Measurements from ENCODE around the gene CFAP46. TPM values are rescaled to one million over a fixed set of nuclear protein-coding genes. Genes with fewer than 3 reads are reported as not detected.

CFAP46 gene
- total and polyA plus RNA-seq, 2 donors (not counting 1 experiment from before 2014, with no cell fraction given), result 0.07 TPM; not detected in 1

DNA sequence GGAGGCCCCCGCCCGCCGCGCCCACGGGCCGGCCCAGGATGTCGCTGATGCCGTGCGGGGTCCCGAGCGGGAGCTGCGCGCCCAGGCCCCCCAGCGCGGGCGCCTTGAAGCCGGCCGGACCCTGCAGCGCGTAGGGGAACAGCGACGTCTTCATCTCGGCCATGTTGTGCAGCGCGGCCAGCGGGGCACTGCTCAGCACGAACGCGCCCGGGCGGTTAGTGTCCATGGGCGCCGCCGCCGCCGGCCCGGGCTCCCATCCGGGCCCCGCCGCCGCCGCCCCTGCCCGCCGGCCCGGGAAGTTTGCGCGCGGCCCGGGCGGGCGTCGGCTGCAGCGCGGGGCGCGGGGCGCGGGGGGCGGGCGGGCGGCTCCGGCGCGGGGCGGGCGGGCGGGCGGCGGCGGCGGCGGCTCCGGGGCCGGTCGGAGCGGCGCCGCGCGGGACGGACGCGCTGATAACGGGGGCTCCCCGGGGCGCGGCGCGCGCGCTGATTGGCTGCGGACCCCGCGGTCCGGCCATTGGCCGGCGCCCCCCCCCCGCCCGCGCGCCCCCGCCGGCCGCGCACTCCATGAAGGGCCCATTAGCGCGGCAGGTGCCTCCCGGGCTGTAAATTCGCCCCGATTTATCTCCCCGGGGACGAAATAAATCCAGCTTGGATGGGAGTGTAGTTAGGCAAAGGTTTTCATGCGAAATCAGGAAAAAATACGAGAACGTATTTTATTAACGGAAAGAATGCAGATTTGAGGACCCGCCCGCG lies 156.5 kb downstream of the CFAP46 start, which contains the start of gene NKX6-2:
TSS of gene NKX6-2 (minus strand) at position 425 of the 753 bp plus-strand sequence. CDS start at position 226, 199 bp downstream.
- peaks cover 10% of the 10 kb centered on the region for H3K4me1 Mint-ChIP-seq
- POLR2A ChIA-PET, result no interaction called here
- no peaks in the 10 kb centered on the region for H3K9me3 Mint-ChIP-seq (ENCODE audit: insufficient read depth)
- Histone ChIP-seq H3K4me2 (replicated peaks; ENCODE audit: low read depth, low read length, poor library complexity, severe bottlenecking) (peak within 1 kb of the TSS; percentile 61), H3K36me3 (replicated peaks in 1 of 2; ENCODE audit: control extremely low read depth in 1 of 2, control insufficient read depth in 1 of 2, extremely low read depth in 1 of 2, insufficient read depth in 2 of 2, low read length in 1 of 2) (no peaks in the 10 kb centered on the region), H3K79me2 (ENCODE audit: control insufficient read depth, insufficient read depth, low read length) (no peaks in the 10 kb centered on the region), H3K27me3 (replicated peaks in 1 of 4; ENCODE audit: control extremely low read depth in 1 of 4, control insufficient read depth in 3 of 4, insufficient read depth in 4 of 4, low read length in 3 of 4) (peaks cover 0 to 33% (median 5%) of the 10 kb centered on the region in 4 experiments), H3K9ac (ENCODE audit: low read length) (no peak within 1 kb of the TSS), H4K20me1 (ENCODE audit: control insufficient read depth, insufficient read depth, low read length, poor library complexity, severe bottlenecking) (no peaks in the 10 kb centered on the region), H3K4me3 (ENCODE audit: control extremely low read depth in 1 of 5, extremely low read depth in 1 of 5, insufficient read depth in 1 of 5, low read depth in 2 of 5, low read length in 4 of 5) (no peak within 1 kb of the TSS), H3K9me3 (ENCODE audit: control extremely low read depth in 1 of 3, control insufficient read depth in 2 of 3, insufficient read depth in 1 of 3, low read length in 2 of 3) (peaks cover 0 to 28% (median 0%) of the 10 kb centered on the region in 3 donors), H3K4me1 (ENCODE audit: control insufficient read depth in 2 of 2, insufficient read depth in 2 of 2, low read length in 2 of 2) (peaks cover 3 to 25% of the 10 kb centered on the region in 2 donors), H3K27ac (ENCODE audit: low read length in 2 of 2) (no peak within 1 kb of the TSS), H2AFZ (ENCODE audit: insufficient read depth, low read depth, low read length, poor library complexity, severe bottlenecking) (no peak within 1 kb of the TSS)
- H3K4me3 Mint-ChIP-seq, result no peak within 1 kb of the TSS
- intact Hi-C loops (cut with micrococcal nuclease), result no loop called here
- 6% methylated on average over 106 of the region's 119 CpGs for WGBS (ENCODE audit: insufficient coverage)
- H3K27me3 Mint-ChIP-seq, result peaks cover 18% of the 10 kb centered on the region
- CTCF ChIA-PET, result no interaction called here
- no peak for DNase-seq
- no peak within 1 kb of the TSS for H3K27ac Mint-ChIP-seq
- no peak for ATAC-seq (ENCODE audit: low read depth)
- TF ChIP-seq CTCF (IDR thresholded peaks at IDR 0.05), result no peak
- TF ChIP-seq EZH2 (IDR thresholded peaks at IDR 0.05; ENCODE audit: borderline replicate concordance, insufficient read depth, low read depth, low read length, poor library complexity, severe bottlenecking), result no peak
